ENCODE data around the gene ARFGAP2.
"Not testable (repeated sequence)": the region's sequence is repeated elsewhere in the genome, so short reads cannot be mapped to it uniquely, and the experiment has no call there.

GRCh38 chr11:47118958-47119688 is 57.6 kb downstream of the ARFGAP2 start:
- TF ChIP-seq CTCF (IDR thresholded peaks at IDR 0.05; ENCODE audit: borderline replicate concordance, extremely low read depth, low read length, poor library complexity, severe bottlenecking); EZH2 (IDR thresholded peaks at IDR 0.05; ENCODE audit: borderline replicate concordance, low read depth, low read length, severe bottlenecking): not testable (repeated sequence)

Data from DND-41 (cell line).